Endothelial cell of hepatic sinusoid (primary cell): ENCODE data around the gene AGO4.

Experiments
- in situ Hi-C: cut with HindIII; loops from 2 replicates; pipeline ENCODE4 v1.10.0; 2017; ENCODE audit warnings: low sequenced_read_pairs

AGO4 gene

DNA sequence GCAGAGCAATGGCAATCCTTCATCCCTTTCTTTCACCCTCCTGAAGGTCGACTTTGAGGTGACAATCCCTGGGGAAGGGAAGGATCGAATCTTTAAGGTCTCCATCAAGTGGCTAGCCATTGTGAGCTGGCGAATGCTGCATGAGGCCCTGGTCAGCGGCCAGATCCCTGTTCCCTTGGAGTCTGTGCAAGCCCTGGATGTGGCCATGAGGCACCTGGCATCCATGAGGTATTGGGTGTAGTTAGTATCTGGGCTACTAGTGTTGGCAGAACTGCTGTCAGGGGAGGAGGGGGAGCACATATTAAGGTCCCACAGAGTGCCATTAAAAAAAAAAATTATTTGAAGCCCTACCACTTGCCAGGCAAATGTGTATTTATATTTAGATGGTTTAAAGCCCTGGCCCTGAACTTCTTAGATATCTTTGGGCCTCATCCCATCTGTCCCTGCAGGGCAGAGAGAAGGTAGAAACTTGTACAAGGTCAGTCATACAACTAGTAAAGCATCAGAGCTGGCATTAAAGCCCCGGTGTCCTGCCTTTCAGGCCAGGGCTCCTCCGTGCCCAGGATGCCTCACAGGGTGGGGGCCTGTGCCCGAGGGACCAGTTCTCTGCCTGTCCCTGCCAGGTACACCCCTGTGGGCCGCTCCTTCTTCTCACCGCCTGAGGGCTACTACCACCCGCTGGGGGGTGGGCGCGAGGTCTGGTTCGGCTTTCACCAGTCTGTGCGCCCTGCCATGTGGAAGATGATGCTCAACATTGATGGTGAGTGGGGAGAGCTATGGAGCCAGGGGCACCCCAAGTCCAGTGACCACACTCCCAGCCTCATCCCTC lies 85.4 kb downstream of the AGO4 start:
- in situ Hi-C loops, result no loop called here

- in situ Hi-C loops, result no loop called here
These were observed 86.4 kb downstream of the AGO4 start for GRCh38 chr1:35894183-35894582.

DNA sequence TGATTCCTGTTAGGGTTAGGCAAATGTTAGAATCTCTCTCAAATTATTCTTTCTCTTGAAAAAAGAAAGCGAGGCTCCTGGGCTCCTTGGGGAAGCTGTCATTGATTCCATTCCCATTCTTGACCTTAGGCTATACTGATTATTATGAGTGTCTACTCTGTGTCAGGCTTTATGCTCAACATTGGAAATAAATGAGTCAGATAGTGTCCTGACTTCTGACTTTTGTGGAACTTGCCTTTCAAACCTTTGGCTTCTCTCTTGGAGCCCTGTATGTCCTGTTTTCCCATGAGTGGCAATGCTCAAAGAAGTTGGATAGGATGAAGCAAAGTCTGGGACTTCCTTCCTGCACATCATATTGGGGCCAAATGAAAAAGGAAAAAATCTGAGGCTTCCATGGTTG lies 86.8 kb downstream of the AGO4 start:
- in situ Hi-C loops, result no loop called here

GRCh38 chr1:35899941-35900340 lies 92.1 kb downstream of the AGO4 start:
- in situ Hi-C loops, result no loop called here

GRCh38 chr1:35901235-35901634 lies 93.4 kb downstream of the AGO4 start:
- in situ Hi-C loops, result no loop called here

DNA sequence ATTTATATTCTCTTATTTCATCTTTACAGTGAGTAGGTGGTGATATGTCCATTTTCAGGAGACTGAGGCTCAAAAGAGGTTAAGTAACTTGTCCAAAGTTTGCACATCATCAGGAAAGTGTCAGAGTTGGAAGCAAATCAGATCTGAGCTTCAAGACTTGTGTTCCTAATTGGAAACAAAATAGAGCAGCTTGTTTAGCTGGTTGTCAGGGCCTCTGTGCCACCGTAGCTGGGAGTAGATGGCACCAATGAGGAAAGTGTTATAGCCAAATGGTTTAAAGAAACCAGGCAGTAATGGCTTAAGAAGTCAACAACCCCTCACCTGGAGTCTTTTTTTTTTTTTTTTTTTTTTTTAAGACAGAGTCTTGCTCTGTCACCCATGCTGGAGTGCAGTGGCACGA lies 94.9 kb downstream of the AGO4 start:
- in situ Hi-C loops, result no loop called here
